ENCODE measurements around the gene CCDC142.
A peak's percentile ranks its signal among the peaks of the same experiment; 100 is the strongest.
"Not testable (repeated sequence)": the region's sequence is repeated elsewhere in the genome, so short reads cannot be mapped to it uniquely, and the experiment has no call there.

Gene CCDC142

DNA sequence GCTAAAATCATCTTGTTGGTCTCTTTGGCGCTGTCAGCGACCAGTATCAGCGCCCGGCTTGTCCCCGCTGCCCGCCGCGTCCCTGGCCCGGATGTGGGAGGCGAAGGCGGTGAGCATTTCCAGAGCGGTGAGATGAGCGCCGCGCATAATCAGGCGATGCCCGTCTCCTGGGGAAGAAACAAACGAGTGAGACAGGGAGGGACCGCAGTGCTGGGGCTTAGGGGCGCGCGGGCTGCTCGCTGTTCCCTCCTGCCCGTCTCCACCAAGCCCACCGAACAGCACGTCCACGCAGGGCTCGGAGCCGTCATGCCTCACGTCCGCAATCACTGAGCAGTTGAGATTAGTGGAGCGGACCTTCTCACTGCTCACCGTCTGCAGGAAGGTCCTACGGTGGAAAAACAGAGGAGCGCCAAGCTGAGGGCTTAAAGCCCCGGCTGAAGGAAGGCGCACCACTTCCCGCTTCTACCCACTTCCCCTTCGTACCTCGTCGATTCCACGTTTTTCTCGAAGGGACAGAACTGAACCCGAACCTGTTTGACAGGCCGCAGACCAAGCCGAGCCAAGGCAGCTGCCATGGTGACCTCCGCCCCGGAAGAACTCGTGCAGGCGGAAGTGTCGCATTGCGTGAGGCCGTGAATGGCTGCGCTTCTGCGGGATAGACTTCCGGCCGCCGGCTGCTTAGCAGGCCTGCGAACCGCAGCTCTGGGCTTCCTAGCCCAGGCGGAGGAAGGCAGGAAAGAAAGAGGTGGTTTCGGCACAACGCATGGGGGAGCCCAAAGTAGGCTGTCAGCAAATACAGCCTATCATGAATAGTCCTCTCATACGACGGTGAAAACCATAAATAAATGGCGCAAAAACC, 10.5 kb downstream of the CCDC142 start, which contains the start of gene MRPL53:
MRPL53 (minus strand) TSS at position 595 of the 859 bp plus-strand sequence; CDS start at position 575, 20 bp downstream.
- TF ChIP-seq CTCF (IDR thresholded peaks at IDR 0.05; ENCODE audit: poor library complexity, severe bottlenecking): no peak
- Histone ChIP-seq H3K9me3 (ENCODE audit: severe bottlenecking) (no peaks in the 10 kb centered on the region), H3K27ac (ENCODE audit: poor library complexity, severe bottlenecking) (peak within 1 kb of the TSS; percentile 90), H3K27me3 (ENCODE audit: insufficient read depth, poor library complexity, severe bottlenecking) (no peaks in the 10 kb centered on the region), H3K4me1 (ENCODE audit: insufficient read depth, poor library complexity, severe bottlenecking) (peaks cover 3% of the 10 kb centered on the region), H3K4me3 (ENCODE audit: severe bottlenecking) (peak within 1 kb of the TSS; percentile 42), H3K36me3 (ENCODE audit: low read depth) (peaks cover 21% of the 10 kb centered on the region)
- ATAC-seq (ENCODE audit: low read depth) (peak; percentile 87), DNase-seq (ENCODE audit: low spot score) (peak; percentile 93)

- peak overlapping the region; percentile 42 for H3K4me3 ChIP-seq (ENCODE audit: severe bottlenecking)
- no peak for DNase-seq (ENCODE audit: low spot score)
Measured at GRCh38 chr2:74471332-74472065, 11.3 kb downstream of the CCDC142 start.

DNA sequence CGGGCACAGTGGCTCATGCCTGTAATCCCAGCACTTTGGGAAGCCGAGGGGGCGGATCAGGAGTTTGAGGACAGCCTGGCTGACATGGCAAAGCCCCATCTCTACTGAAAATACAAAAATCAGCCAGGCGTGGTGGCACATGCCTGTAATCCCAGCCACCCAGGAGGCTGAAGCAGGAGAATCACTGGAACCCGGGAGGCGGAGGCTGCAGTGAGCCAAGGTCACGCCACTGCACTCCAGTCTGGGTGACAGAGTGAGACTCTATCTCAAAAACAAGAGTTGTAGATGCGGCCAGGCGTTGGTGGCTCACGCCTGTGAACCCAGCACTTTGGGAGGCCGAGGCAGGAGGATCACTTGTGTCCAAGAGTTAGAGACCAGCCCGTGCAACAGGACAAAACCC, 12.1 kb downstream of the CCDC142 start:
- not testable (repeated sequence) for ATAC-seq (ENCODE audit: low read depth); H3K4me1 ChIP-seq (ENCODE audit: insufficient read depth, poor library complexity, severe bottlenecking); H3K27me3 ChIP-seq (ENCODE audit: insufficient read depth, poor library complexity, severe bottlenecking); H3K4me3 ChIP-seq (ENCODE audit: severe bottlenecking); DNase-seq (ENCODE audit: low spot score); H3K9me3 ChIP-seq (ENCODE audit: severe bottlenecking)
- peaks cover 12% of the 10 kb centered on the region; the same call in 1 of the 2 replicates for H3K36me3 ChIP-seq (ENCODE audit: low read depth)
- peak overlapping the region; percentile 90 for H3K27ac ChIP-seq (ENCODE audit: poor library complexity, severe bottlenecking)

More at GRCh38 chr2:74471332-74472065, 11.3 kb downstream of the CCDC142 start:
- no peak for TF ChIP-seq CTCF (IDR thresholded peaks at IDR 0.05; ENCODE audit: poor library complexity, severe bottlenecking)
- H3K36me3 ChIP-seq (ENCODE audit: low read depth): peaks cover 18% of the 10 kb centered on the region
- H3K9me3 ChIP-seq (ENCODE audit: severe bottlenecking): no peaks in the 10 kb centered on the region
- H3K27ac ChIP-seq (ENCODE audit: poor library complexity, severe bottlenecking): peak overlapping the region; percentile 90
- H3K4me1 ChIP-seq (ENCODE audit: insufficient read depth, poor library complexity, severe bottlenecking): peaks cover 3% of the 10 kb centered on the region
- H3K27me3 ChIP-seq (ENCODE audit: insufficient read depth, poor library complexity, severe bottlenecking): no peaks in the 10 kb centered on the region
- ATAC-seq (ENCODE audit: low read depth): no peak

DNA sequence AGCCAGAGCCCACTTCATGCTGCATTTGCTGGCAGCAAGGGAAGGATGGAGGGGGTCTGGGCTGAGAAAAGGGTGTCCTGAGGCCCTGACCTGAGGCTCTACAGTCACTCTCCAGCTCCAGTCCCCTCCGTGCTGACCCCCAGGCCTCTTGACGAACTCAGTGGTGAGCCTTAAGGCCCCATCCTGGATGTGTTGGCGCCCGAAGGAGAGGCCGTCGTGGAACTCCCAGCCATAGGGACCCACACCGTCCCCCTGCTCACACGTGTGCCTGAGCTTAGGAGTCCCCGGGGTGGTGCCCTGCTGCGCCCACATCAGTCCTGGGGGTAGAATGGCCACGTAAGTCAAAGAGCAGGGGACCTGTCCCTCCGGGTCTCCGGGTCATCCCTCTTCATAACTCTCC, 18.4 kb downstream of the CCDC142 start:
- Histone ChIP-seq H3K4me3 (ENCODE audit: severe bottlenecking) (peak overlapping the region; percentile 71), H3K36me3 (ENCODE audit: low read depth) (peaks cover 21% of the 10 kb centered on the region), H3K27ac (ENCODE audit: poor library complexity, severe bottlenecking) (peak overlapping the region; percentile 50), H3K9me3 (ENCODE audit: severe bottlenecking) (no peaks in the 10 kb centered on the region), H3K27me3 (ENCODE audit: insufficient read depth, poor library complexity, severe bottlenecking) (no peaks in the 10 kb centered on the region), H3K4me1 (ENCODE audit: insufficient read depth, poor library complexity, severe bottlenecking) (no peaks in the 10 kb centered on the region)
- DNase-seq (ENCODE audit: low spot score) (no peak), ATAC-seq (ENCODE audit: low read depth) (peak; percentile 13)
- TF ChIP-seq CTCF (IDR thresholded peaks at IDR 0.05; ENCODE audit: poor library complexity, severe bottlenecking): no peak

DNA sequence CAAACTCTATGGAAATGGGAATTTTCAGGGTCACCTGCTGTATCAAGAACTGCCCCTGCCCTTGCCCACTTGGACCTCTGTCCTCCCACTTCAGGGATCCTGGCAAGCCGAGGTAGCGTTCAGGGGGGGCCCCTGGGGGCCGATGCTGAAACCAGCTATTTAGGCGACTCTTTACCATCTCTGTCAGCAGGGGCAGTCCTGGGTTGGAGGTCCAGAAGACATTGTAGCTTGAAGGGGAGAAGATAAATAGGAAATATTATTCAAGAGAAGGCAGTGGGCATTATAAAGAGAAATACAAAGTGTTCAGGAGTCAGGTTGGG, 20.1 kb downstream of the CCDC142 start:
- H3K4me3 ChIP-seq (ENCODE audit: severe bottlenecking): no peak overlapping the region
- no peaks in the 10 kb centered on the region for H3K4me1 ChIP-seq (ENCODE audit: insufficient read depth, poor library complexity, severe bottlenecking)
- no peaks in the 10 kb centered on the region for H3K27me3 ChIP-seq (ENCODE audit: insufficient read depth, poor library complexity, severe bottlenecking)
- DNase-seq (ENCODE audit: low spot score): no peak
- H3K9me3 ChIP-seq (ENCODE audit: severe bottlenecking): no peaks in the 10 kb centered on the region
- no peak for TF ChIP-seq CTCF (IDR thresholded peaks at IDR 0.05; ENCODE audit: poor library complexity, severe bottlenecking)
- no peak for ATAC-seq (ENCODE audit: low read depth)
- no peak overlapping the region for H3K27ac ChIP-seq (ENCODE audit: poor library complexity, severe bottlenecking)
- H3K36me3 ChIP-seq (ENCODE audit: low read depth): peaks cover 21% of the 10 kb centered on the region
